ENCODE data around the gene LMNTD1.

GRCh38 chr12:25500651-25501050 is 52.4 kb downstream of the LMNTD1 start:
- TF ChIP-seq POLR2A (IDR thresholded peaks at IDR 0.05; ENCODE audit: low read depth, low read length), result no peak
- no peak for TF ChIP-seq POLR2AphosphoS5 (IDR thresholded peaks at IDR 0.05; ENCODE audit: low read depth, low read length)

Data from GM12892 (cell line).